NB4 (cell line): ENCODE results near the gene FAM184B.

ENCODE experiments used
- MYC ChIP-seq: IDR thresholded peaks from 2 replicates; pipeline ENCODE4 v1.6.1; 2011; ENCODE audit warnings: low read depth, low read length
- POLR2A ChIP-seq: IDR thresholded peaks from 2 replicates; pipeline ENCODE4 v1.6.1; 2011; ENCODE audit warnings: mild to moderate bottlenecking; ENCODE audit not compliant: insufficient read length; ENCODE audit errors: extremely low read depth

DNA sequence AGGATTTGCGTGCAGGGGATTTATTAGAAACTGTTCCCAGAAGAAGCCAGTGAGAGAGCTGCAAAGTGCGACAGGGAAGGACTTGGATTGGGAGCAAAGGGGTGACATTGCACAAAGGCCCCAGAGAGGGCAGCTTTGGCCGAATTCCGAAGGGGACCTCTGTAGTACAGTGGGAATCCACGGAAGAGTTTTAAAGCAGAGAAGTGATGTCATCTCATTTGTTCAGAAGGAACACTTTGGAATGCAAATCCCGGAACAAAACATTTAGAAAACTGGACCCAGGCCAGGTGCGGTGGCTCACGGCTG, 71.7 kb downstream of the FAM184B start:
- TF ChIP-seq POLR2A (no peak), MYC (no peak)
